Activated CD4-positive, alpha-beta T cell treated with anti-CD3 and anti-CD28 coated beads, Interleukin-2, amount 50 U/mL, for 1 hour (primary cell): Measurements from ENCODE around the gene MAML2.

Experiments
- DNase-seq: peaks from one replicate; pipeline ENCODE4 v3.0.0-alpha.2; 2020

MAML2 gene

DNA sequence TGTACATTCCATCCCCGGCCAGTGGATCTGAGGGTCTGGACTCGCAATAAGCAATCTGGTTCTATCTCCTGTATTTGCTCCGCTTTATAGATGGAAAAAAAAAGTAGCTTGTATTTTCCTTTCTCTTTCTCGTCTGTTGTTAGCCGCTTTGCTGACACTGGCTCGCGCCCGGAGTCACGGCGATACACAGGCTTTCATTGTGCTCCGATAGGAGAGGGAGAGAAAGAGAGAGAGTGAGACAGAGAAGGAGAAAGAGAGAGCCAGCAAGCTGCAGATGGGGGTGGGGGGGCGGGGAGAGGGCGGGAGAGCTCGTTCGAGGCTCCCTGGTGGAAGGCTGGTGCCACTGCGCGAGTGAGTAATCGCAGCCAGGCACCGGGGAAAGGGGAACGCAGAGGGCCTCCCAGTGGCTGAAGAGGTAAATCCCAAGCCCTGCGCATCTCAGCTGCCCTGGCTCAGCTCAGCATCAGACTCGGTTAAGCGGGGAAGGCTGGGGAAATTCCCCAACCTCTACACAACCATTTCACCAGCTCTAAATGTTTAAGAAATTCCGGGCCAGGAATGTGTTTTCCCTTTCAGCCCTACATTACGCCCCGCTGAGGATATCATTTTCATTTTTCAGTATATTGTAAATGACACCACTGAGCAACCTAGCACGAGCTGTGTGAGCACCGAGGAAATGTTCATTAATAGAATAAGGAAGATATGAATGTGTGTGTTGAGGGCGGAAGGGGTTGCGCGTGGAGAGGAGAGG lies at the start of gene MAML2:
MAML2 (minus strand) TSS at position 235 of the 751 bp plus-strand sequence. CDS start 1,300 bp downstream, outside the sequence.
- peak; percentile 88 for DNase-seq

- DNase-seq = no peak
Measured at GRCh38 chr11:96391698-96392307, 48.8 kb upstream of the MAML2 start.

- DNase-seq = no peak
Measured at GRCh38 chr11:96390488-96390792, 47.4 kb upstream of the MAML2 start.

GRCh38 chr11:96389720-96390487 lies 46.9 kb upstream of the MAML2 start, which contains the start of the genes CCDC82 and JRKL:
Gene CCDC82, minus strand, starts transcription at chr11:96389912. Its CDS starts 5,165 bp downstream, at chr11:96384747.
Gene JRKL, plus strand, starts transcription at chr11:96390013. Its CDS starts 637 bp downstream, at chr11:96390650.
- DNase-seq = peak; percentile 98

GRCh38 chr11:96388891-96389719 lies 46.1 kb upstream of the MAML2 start:
- DNase-seq = no peak

GRCh38 chr11:96385187-96385586 lies 42.2 kb upstream of the MAML2 start:
- DNase-seq = no peak

- DNase-seq = no peak
Measured at GRCh38 chr11:96384156-96384555, 41.2 kb upstream of the MAML2 start.

DNA sequence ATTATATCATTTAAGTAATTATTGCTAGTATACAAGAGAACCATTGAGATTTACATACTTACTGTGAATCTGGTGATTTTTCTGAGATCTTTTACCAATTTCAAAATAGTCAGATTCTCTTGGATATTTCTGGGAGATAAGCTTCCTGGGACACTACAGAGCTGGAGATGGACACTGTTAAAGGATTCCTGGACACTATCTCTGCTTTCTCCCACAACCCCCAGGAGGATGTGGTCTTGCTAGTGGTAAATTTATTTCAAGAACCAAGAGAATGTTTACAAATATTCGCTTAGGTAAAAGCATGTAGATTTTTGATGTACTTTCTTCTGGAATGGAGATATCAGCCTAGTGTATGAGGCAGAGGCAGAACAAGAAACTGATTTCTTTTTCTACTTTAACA lies 33.8 kb upstream of the MAML2 start:
- no peak for DNase-seq

- no peak for DNase-seq
Measured at GRCh38 chr11:96373826-96374225, 30.8 kb upstream of the MAML2 start.

DNA sequence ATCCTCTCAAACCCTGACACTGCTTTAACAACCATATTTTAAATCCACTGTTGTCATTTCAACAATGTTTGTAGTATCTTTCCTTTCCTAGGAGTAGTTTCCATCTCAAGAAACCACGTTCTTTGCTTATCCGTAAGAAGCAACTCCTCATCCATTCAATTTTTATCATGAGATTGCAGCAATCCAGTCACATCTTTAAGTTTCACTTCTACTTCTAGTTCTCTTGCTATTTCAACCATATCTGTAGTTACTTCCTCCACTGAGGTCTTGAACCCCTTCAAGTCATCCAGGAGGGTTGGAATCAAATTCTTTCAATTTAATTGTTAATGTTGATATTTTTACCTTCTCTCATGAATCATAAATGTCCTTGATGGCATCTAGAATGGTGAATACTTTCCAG lies 24.3 kb upstream of the MAML2 start:
- no peak for DNase-seq

GRCh38 chr11:96366024-96366423 lies 23.0 kb upstream of the MAML2 start:
- DNase-seq = no peak

GRCh38 chr11:96365493-96365892 lies 22.5 kb upstream of the MAML2 start:
- DNase-seq = no peak

- DNase-seq = no peak
Measured at GRCh38 chr11:96361778-96362177, 18.8 kb upstream of the MAML2 start.

DNA sequence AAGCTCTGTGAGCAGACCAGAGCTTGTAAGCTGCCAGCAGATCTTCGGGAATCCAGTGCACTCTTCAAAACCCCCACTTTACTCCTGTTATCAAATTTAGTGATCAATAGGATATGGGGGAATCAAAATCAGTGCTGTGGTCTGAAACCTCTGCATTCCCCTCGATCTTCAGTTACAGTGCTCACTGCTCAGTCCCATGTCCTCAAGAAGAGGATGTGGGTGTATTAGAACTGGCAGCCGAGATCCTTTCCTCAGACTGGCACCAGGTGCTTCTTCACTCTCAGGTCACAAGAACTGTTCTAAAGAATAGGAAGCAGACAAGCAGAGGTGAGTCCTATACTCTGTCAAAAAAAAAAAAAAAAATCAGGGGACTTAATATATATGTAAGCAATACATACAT lies 15.3 kb upstream of the MAML2 start:
- no peak for DNase-seq

DNA sequence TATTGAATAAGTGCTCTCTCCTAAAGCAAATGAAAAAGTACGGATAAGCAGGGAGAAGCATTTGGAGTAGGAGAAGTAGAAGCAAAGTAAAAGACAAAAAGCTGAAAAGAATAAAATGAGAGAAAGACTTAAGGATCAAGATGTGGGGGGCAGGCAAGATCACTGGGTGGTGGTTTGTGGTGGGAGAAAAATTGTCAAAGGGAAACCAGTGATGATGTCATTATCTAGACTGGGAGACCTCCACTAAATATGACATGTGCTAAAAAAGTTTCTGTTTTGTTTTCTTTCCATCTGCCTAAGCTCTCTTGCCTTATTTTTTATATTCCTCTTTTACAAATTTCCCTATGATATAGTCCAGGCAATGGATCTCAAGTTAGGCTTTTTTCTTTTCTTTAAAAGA lies 14.8 kb upstream of the MAML2 start:
- no peak for DNase-seq

DNA sequence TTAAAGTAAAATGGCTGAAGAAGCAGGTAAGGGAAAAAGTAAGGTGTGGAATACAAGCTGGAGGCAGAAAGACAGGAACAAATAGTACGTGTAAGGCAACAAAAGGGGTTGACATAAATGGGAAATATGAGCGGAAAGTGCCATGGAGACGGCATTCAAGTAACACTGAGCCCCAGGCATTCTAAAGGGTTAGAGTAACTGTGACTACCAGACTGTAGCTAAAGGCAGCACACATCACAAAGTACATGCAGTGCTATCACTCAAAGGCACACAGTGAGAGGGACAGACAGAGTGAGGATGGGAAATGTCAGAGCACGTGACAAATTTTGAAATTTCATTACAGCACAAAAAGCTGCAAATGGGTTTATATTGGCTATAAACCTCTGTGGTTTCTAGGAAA lies 13.9 kb upstream of the MAML2 start:
- no peak for DNase-seq

DNA sequence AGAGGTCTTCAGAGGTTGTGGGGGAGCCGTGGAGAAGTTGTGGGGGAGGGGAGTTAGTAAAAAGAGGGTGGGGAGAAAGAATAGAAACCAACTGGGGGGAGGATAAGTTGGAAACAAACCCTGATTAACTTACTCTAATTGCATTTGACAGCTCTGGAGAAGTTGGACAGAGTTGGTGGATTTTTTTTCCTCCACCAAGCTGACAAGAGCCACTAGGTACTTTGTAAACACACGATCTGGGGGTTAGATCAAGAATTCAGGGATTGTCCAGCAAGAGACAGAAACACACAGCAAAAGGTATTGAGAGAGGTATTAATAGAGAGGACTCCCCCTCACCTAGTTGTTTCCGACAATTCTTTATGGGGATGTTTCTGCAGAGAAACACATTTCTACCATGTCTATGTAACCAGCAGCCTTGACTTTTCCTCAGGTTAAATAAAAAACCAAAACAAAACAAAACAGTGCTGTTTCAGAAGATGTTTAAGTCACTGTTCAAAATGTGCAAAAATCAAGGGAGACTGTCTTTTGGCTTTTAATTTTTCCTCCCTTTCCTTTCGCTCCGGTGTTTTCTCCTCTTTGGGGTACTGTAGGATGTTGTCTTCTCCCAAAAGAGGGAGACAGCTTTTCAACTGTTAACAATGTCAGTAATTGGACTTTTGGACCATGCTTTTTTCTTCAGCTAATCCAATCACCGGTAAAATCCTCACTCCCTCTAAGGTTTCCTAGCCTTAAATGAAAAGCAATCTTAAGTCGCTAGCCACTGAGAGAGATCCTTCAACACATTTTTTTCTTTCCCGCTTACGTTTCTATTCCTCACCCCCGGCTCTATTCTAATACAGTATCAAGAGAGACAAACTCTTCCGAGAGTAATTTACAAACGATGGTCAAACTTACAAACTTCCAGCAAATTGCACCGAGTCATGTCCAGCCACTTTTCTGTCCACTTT lies 708 bp downstream of the MAML2 start:
- no peak for DNase-seq

DNA sequence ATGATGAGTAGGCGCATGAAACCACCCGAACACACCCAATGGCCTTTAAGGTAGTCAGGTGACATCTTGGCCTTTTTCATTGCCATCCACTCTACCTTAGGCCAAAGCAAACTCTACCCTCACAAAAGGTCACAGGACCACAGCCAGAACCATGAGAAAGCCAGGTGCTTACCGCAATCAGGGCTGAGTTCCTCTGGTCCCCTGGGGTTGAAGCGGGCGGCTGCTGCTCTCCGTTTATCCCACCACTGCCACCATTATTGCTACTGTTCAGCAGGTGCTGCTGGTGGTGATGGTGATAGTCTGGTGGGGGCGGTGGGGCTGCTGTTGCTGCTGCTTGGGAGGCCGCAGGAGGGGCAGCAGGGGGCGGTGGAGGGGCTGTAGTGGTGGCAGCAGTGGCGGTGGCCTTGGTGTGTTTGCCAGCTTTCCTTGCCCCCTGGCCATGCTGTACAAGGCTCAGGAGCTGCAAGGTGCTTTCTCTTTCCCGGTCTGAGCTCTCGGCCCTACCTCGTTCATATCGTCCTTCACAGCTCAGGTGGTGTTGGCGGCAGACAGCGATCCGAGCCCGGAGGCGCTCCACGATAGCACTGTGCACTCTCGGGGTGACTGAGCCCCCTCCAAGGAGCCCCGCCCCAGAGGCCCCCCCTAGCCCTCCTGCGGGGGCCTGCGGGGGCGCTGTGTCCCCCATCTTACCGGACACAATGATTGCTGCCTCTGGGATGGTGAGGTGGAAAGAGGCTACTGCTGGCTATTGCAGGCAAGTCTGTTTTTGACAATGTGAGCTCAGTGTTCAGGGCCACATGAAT lies 1.6 kb downstream of the MAML2 start:
- DNase-seq = peak; percentile 64

DNA sequence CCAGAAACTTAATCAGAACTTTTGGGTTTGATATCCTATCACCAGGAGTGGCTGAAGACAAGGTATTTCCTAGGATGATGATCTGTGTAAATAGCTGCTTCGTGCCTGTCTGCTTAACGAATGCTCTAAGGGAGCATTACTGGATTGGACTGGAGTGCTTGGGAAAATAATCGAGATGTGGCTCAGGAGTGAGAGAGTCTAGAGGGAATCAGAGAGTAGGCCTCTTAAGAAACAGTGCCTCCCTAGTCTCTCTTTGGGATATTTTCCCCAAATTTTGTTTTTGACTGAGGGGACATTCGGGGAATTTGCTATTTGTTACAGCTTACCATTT lies 2.5 kb downstream of the MAML2 start:
- no peak for DNase-seq

DNA sequence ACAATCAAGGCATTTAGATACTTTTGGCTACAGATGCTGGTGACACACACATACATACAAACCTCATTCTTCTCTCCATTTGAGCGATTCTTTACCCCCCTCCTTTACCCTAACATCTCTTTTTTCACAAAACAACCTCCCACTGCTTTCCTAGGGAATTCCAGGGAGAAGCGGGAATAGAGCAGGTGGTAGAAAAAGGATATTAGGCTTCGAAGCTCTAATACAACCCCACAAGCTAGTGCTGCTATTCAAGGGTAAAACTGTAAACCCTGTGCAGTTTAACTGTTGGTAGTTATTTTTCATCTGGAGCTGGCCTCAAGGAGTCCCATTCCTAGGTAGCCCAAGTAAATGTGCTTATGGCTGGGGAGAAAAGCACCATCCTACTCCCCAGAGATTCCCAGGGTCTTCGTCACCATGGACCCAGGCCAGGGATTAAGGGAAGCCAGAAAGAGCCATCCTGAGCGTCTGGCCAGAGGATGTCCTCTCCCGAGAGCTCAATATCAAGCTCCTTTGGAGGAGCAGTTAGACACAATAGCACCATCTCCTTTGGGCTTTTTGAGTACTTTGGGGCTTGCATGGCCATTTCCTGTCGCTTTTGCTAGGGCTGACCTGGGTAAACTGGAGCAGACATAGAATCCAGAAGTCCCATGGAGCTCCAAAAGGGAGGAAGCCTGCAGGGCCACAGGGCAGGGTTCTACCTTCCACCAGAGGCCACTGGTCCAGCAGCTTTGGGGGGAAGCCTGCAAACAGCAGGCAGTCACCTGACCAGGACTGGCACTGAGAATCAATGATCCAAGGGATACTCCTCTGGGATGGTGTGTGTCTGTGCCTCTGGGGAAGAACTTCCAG lies 3.1 kb downstream of the MAML2 start:
- no peak for DNase-seq
